Left ventricle myocardium inferior (tissue), 1 donor: ENCODE measurements around the gene CPXM2. TPM values are rescaled to one million over a fixed set of nuclear protein-coding genes. Genes with fewer than 3 reads are reported as not detected.

ENCODE experiments used
- DNase-seq: peaks from one replicate; pipeline ENCODE4 v3.0.0-alpha.2; 2020
- H3K27ac ChIP-seq: fragments of 200-600 bp; replicated peaks from 2 replicates; pipeline ENCODE4 v1.8.0; 2021
- H3K27me3 ChIP-seq: fragments of 200-600 bp; 2 replicates; pipeline ENCODE4 v1.8.0; 2021; ENCODE audit warnings: low read depth
- H3K36me3 ChIP-seq: fragments of 200-600 bp; 2 replicates; pipeline ENCODE4 v1.8.0; 2021
- H3K4me1 ChIP-seq: fragments of 200-600 bp; 2 replicates; pipeline ENCODE4 v1.8.0; 2021
- H3K4me3 ChIP-seq: fragments of 200-600 bp; 2 replicates; pipeline ENCODE4 v1.8.0; 2021; ENCODE audit warnings: mild to moderate bottlenecking, moderate library complexity
- H3K9me3 ChIP-seq: fragments of 200-600 bp; replicated peaks from 2 replicates; pipeline ENCODE4 v1.8.0; 2021
- CTCF ChIP-seq: fragments of 200-600 bp; IDR thresholded peaks from 2 replicates; pipeline ENCODE4 v1.8.0; 2021; ENCODE audit warnings: antibody characterized with exemption, mild to moderate bottlenecking, borderline replicate concordance
- intact Hi-C: fragments of 100-400 bp; cut with micrococcal nuclease; formaldehyde crosslinking; loops from one replicate; pipeline ENCODE4 v1.11.0; 2022
- total RNA-seq: library from RNA; stranded (reverse); fragmentation: NEBNext Ultra II Directional; extraction: Animal tissue kit (Norgen Biotek cat#: 25700); gene quantifications from one replicate; pipeline ENCODE4 v1.2.1, GENCODE V29; 2021
- donor health status: DM: no; HTN: yes; CAD: no; lungs with severe emphysema.

The CPXM2 gene
- total RNA-seq, 1 donor from 2014 or later, result 4.5 TPM

DNA sequence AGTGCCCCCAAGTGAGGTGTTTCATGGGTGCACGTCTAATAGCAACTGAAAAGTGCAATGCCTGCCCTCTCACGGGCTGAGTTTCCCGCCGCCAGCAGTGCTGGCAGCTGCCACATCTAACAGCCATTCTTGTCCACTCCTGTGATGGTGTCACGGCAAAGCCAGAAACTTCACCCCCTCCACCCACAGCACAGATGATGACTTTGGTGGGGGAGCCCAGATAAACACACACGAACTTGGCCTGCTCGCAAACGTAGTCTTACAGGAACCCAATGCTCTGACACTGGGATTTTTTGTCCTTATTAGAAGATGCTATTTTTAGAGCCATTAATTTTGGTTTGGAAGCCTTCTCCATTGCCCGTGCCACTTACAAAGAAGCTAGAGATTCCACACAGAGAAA, 26.7 kb downstream of the CPXM2 start:
- no peak overlapping the region for H3K4me3 ChIP-seq
- no peak for TF ChIP-seq CTCF
- peaks cover 53% of the 10 kb centered on the region for H3K27me3 ChIP-seq
- H3K36me3 ChIP-seq, result no peaks in the 10 kb centered on the region
- intact Hi-C loops, result no loop called here
- no peak for DNase-seq
- H3K9me3 ChIP-seq, result no peaks in the 10 kb centered on the region
- H3K27ac ChIP-seq, result no peak overlapping the region
- no peaks in the 10 kb centered on the region for H3K4me1 ChIP-seq

DNA sequence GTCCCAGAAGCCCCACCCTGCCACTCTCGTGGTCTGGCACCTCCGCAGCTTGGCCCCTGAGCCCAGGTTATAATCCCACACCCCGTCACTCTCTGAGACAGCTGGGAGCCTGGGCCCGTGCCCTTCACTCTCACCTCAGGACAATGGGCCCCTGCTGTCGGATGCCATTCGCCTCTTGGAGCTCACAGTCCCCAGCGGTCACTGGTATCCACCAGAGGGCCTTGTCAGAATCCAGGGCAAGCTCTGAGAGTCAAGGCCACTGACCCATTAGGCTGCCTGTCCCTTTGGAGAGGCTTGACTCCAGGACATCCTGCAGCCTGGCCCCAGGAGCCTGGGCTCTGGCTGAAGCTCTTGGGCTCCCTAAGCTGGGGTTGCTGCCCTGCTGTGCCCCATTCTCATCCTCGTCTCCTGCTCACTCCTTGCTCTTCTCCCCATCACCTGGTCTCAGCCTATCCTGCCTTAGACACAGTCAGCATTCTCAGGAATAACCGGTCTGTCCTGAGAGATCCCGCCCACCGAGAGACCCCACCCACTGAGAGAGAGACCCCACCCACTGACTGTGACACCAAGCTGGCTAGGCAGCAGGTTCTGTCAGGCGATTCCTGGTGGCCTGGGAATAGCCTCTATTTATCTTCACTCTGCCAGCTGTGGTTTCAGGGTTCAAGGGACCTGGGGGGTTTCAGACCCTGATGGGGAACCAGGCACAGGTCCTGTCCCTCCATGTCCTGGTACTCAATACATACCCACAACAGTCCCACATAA, 27.7 kb downstream of the CPXM2 start:
- H3K9me3 ChIP-seq, result no peaks in the 10 kb centered on the region
- intact Hi-C loops, result no loop called here
- no peaks in the 10 kb centered on the region for H3K4me1 ChIP-seq
- no peak for DNase-seq
- no peak overlapping the region for H3K27ac ChIP-seq
- H3K27me3 ChIP-seq, result peaks cover 51% of the 10 kb centered on the region
- H3K36me3 ChIP-seq, result no peaks in the 10 kb centered on the region
- no peak for TF ChIP-seq CTCF
- H3K4me3 ChIP-seq, result no peak overlapping the region

DNA sequence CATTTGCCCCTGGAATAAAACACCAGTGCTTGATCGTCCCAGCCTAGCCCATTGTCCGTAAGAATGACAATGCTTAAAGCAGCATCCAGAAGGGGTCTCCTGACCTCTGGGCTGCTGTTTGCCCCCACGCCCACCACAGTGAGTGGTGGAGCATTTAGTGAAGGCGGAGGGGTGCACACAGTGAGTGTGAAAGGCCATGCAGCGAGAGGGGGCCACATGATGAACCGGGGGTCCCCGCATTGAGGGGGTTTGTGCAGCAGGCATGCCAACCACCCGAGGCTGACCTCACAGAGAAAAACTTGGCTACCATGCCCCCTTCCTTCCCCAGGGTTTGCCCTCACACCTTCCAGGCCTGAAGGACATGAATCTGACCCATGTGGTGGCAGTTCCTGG, 28.4 kb downstream of the CPXM2 start:
- Histone ChIP-seq H3K4me3 (no peak overlapping the region), H3K27me3 (peaks cover 51% of the 10 kb centered on the region), H3K9me3 (no peaks in the 10 kb centered on the region), H3K27ac (no peak overlapping the region), H3K4me1 (no peaks in the 10 kb centered on the region), H3K36me3 (no peaks in the 10 kb centered on the region)
- intact Hi-C loops, result no loop called here
- no peak for DNase-seq
- TF ChIP-seq CTCF, result no peak

GRCh38 chr10:123862421-123863182, 29.0 kb downstream of the CPXM2 start:
- intact Hi-C loops, result no loop called here
- DNase-seq, result no peak
- Histone ChIP-seq H3K36me3 (no peaks in the 10 kb centered on the region), H3K27ac (no peak overlapping the region), H3K4me3 (no peak overlapping the region), H3K4me1 (no peaks in the 10 kb centered on the region), H3K27me3 (peaks cover 51% of the 10 kb centered on the region), H3K9me3 (no peaks in the 10 kb centered on the region)
- TF ChIP-seq CTCF, result no peak

DNA sequence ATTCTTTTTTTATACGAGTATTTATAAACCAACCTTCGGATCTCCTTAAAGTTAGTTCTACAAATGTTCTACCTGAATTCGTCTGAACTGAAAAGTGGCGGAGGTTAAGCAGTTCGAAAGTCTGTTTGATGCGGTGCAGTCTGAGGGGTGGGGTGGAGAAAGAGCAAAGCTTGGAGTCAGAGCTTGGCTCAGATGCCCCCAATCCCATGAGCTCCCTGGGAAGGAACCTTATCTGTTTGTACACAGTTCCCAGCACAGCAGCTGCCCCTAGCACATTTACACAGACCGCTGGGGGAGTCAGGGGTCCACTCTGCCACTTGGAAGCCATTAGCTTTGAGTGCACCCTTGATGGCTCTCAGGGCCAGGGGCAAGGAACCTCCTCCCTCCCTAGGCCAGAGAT, 30.8 kb downstream of the CPXM2 start:
- Histone ChIP-seq H3K27ac (no peak overlapping the region), H3K4me3 (no peak overlapping the region), H3K9me3 (no peaks in the 10 kb centered on the region), H3K4me1 (no peaks in the 10 kb centered on the region), H3K36me3 (no peaks in the 10 kb centered on the region), H3K27me3 (peaks cover 53% of the 10 kb centered on the region)
- no peak for DNase-seq
- intact Hi-C loops, result no loop called here
- TF ChIP-seq CTCF, result no peak
